HEK293 (cell line): ENCODE data around the gene BTG2.

Source experiments
- CTCF ChIA-PET: fragments of 350-600 bp; formaldehyde crosslinking; extraction: SDS; loops from one replicate; lab custom pipeline; 2021; ENCODE audit warnings: antibody characterized with exemption; lab: Yijun Ruan, JAX
- POLR2A ChIA-PET: fragments of 300-600 bp; formaldehyde crosslinking; extraction: SDS; loops from one replicate; lab custom pipeline; 2020; ENCODE audit warnings: antibody characterized with exemption, inconsistent platforms; lab: Yijun Ruan, JAX
- H3K27ac ChIP-seq: fragments of 200-500 bp; sonication (Bioruptor generic); 2 replicates; pipeline ENCODE4 v1.5.1; 2014; ENCODE audit warnings: low read depth, low read length, control low read depth, inconsistent platforms; ENCODE audit errors: extremely low read depth
- H3K36me3 ChIP-seq, 2 experiments: fragments of 200-500 bp in 1 of 2; sonication (Bioruptor generic) in 1 of 2; 1 replicate in 1 of 2; 2 replicates in 1 of 2; pipeline ENCODE4 v1.5.1; 2014 to 2017; ENCODE audit warnings: inconsistent platforms in 2 of 2, low read length in 2 of 2; ENCODE audit not compliant: control insufficient read depth in 2 of 2, insufficient read depth in 1 of 2
- H3K4me1 ChIP-seq: fragments of 200-500 bp; sonication (Bioruptor generic); 2 replicates; pipeline ENCODE4 v1.5.1; 2014; ENCODE audit warnings: mild to moderate bottlenecking, low read length, inconsistent platforms; ENCODE audit not compliant: control insufficient read depth, insufficient read depth
- H3K4me3 ChIP-seq: 2 replicates; pipeline ENCODE4 v1.5.1; 2011; ENCODE audit warnings: low read depth, mild to moderate bottlenecking, control low read depth, low read length, moderate library complexity
- H3K9me3 ChIP-seq: fragments of 200-500 bp; sonication (Bioruptor generic); 2 replicates; pipeline ENCODE4 v1.5.1; 2014; ENCODE audit warnings: low read depth, low read length, inconsistent platforms; ENCODE audit not compliant: control insufficient read depth, insufficient read depth
- BCL11A ChIP-seq: fragments of 450-650 bp; formaldehyde crosslinking; IDR thresholded peaks from 2 replicates; pipeline ENCODE4 v1.5.1; 2016; ENCODE audit warnings: low read depth, missing biosample characterization, missing genetic modification characterization
- KLF1 ChIP-seq: fragments of 450-650 bp; formaldehyde crosslinking; IDR thresholded peaks from 2 replicates; pipeline ENCODE4 v1.5.1; 2016; ENCODE audit warnings: missing biosample characterization, missing genetic modification characterization
- KLF7 ChIP-seq: fragments of 450-650 bp; formaldehyde crosslinking; IDR thresholded peaks from 2 replicates; pipeline ENCODE4 v1.5.1; 2016; ENCODE audit warnings: missing biosample characterization, missing genetic modification characterization, borderline replicate concordance
- YY1 ChIP-seq: fragments of 450-650 bp; formaldehyde crosslinking; IDR thresholded peaks from 2 replicates; pipeline ENCODE4 v1.5.1; 2018; ENCODE audit warnings: missing biosample characterization, missing genetic modification characterization
- ZBTB21 ChIP-seq: fragments of 450-650 bp; formaldehyde crosslinking; IDR thresholded peaks from 2 replicates; pipeline ENCODE4 v1.5.1; 2017; ENCODE audit warnings: missing biosample characterization, missing genetic modification characterization
- ZBTB48 ChIP-seq: fragments of 450-650 bp; formaldehyde crosslinking; IDR thresholded peaks from 2 replicates; pipeline ENCODE4 v1.5.1; 2016; ENCODE audit warnings: missing biosample characterization, missing genetic modification characterization
- ZBTB8A ChIP-seq: fragments of 450-650 bp; formaldehyde crosslinking; IDR thresholded peaks from 2 replicates; pipeline ENCODE4 v1.5.1; 2016; ENCODE audit warnings: missing biosample characterization, missing genetic modification characterization
- ZFHX2 ChIP-seq: fragments of 450-650 bp; formaldehyde crosslinking; conservative IDR thresholded peaks from 2 replicates; pipeline ENCODE4 v1.5.1; 2016; ENCODE audit warnings: missing biosample characterization, missing genetic modification characterization
- ZIC2 ChIP-seq: fragments of 450-650 bp; formaldehyde crosslinking; IDR thresholded peaks from 2 replicates; pipeline ENCODE4 v1.5.1; 2016; ENCODE audit warnings: missing biosample characterization, missing genetic modification characterization
- ZNF335 ChIP-seq: fragments of 450-650 bp; formaldehyde crosslinking; conservative IDR thresholded peaks from 2 replicates; pipeline ENCODE4 v1.5.1; 2016; ENCODE audit warnings: missing biosample characterization, missing genetic modification characterization
- ZNF423 ChIP-seq: fragments of 450-650 bp; formaldehyde crosslinking; IDR thresholded peaks from 2 replicates; pipeline ENCODE4 v1.5.1; 2016; ENCODE audit warnings: missing biosample characterization, missing genetic modification characterization
- ZNF548 ChIP-seq: fragments of 450-650 bp; formaldehyde crosslinking; IDR thresholded peaks from 2 replicates; pipeline ENCODE4 v1.5.1; 2016; ENCODE audit warnings: missing biosample characterization, missing genetic modification characterization
- ZXDB ChIP-seq: fragments of 450-650 bp; formaldehyde crosslinking; IDR thresholded peaks from 2 replicates; pipeline ENCODE4 v1.5.1; 2016; ENCODE audit warnings: missing biosample characterization, missing genetic modification characterization
- TF ChIP-seq, protein P1 (sequence below): fragments of 450-650 bp; formaldehyde crosslinking; IDR thresholded peaks from 2 replicates; pipeline ENCODE4 v1.5.1; 2016; ENCODE audit warnings: missing biosample characterization, missing genetic modification characterization
- TF ChIP-seq, protein P2 (sequence below): fragments of 450-650 bp; formaldehyde crosslinking; IDR thresholded peaks from 2 replicates; pipeline ENCODE4 v1.5.1; 2017; ENCODE audit warnings: missing biosample characterization, missing genetic modification characterization
- TF ChIP-seq, protein P3 (sequence below): fragments of 450-650 bp; IDR thresholded peaks from 2 replicates; pipeline ENCODE4 v1.5.1; 2018; ENCODE audit warnings: missing biosample characterization, missing genetic modification characterization

The BTG2 gene

DNA sequence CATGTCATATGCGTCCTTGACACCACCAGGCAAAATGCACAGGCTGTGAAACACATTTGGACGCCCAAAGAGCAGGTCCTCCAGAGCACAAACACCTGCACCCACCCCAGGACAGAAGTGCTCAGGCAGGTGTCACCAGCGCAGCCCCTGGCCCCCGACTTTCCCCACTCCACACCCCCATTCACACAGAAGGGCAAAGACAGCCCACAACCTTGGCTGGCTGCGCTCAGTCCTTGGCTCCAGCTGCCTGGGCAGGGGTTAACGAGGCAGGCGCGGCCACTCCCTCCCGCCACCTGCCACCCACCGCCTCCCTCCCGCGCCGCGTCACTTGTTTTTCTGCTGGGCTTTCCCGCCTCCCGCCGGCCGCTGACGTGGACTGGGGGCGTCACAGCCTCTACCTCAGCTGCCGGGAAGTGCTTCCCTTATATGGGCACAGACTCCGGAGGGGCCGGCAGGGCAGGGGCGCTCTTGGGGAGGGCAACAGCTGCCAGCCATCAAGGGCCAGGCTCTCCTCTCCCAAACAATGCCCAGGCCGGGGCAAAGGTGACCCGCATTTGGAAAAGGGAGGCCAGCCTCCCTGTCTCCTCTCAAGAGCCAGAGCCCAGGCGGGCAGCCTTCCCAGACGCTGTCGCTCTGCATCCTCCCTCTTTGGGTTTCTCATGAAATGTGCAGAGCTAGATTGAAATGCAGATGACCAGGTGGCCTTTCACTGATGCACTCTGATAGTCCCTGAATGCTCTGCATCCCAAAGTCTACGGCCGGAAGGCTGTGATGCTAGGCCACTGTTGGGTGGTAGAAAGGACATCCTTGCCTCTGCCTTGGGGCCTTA is 14.8 kb upstream of the BTG2 start (continued):
- peak; percentile 32 for TF ChIP-seq ZBTB8A (tag by site-specific recombination)
- TF ChIP-seq ZNF335 (tag by site-specific recombination) = peak; percentile 84
- peak; percentile 67; the same call in 1 of the 2 replicates for TF ChIP-seq KLF7 (tag by site-specific recombination)
- TF ChIP-seq, protein P1, sequence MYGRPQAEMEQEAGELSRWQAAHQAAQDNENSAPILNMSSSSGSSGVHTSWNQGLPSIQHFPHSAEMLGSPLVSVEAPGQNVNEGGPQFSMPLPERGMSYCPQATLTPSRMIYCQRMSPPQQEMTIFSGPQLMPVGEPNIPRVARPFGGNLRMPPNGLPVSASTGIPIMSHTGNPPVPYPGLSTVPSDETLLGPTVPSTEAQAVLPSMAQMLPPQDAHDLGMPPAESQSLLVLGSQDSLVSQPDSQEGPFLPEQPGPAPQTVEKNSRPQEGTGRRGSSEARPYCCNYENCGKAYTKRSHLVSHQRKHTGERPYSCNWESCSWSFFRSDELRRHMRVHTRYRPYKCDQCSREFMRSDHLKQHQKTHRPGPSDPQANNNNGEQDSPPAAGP (tag by site-specific recombination) = peak; percentile 93
- TF ChIP-seq ZIC2 = peak; percentile 83
- peak; percentile 97 for TF ChIP-seq ZBTB21 (tag by site-specific recombination)
- peak; percentile 97 for TF ChIP-seq ZFHX2 (tag by site-specific recombination)
- TF ChIP-seq BCL11A (tag by site-specific recombination) = 0 out of 2 replicates have a peak, but pooled peaks have one; percentile 68
- TF ChIP-seq, protein P2, sequence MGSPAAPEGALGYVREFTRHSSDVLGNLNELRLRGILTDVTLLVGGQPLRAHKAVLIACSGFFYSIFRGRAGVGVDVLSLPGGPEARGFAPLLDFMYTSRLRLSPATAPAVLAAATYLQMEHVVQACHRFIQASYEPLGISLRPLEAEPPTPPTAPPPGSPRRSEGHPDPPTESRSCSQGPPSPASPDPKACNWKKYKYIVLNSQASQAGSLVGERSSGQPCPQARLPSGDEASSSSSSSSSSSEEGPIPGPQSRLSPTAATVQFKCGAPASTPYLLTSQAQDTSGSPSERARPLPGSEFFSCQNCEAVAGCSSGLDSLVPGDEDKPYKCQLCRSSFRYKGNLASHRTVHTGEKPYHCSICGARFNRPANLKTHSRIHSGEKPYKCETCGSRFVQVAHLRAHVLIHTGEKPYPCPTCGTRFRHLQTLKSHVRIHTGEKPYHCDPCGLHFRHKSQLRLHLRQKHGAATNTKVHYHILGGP (tag by site-specific recombination) = no peak
- TF ChIP-seq ZXDB (tag by site-specific recombination) = peak; percentile 94
- TF ChIP-seq ZBTB48 = no peak
- TF ChIP-seq, all 188 proteins: peak for 42

DNA sequence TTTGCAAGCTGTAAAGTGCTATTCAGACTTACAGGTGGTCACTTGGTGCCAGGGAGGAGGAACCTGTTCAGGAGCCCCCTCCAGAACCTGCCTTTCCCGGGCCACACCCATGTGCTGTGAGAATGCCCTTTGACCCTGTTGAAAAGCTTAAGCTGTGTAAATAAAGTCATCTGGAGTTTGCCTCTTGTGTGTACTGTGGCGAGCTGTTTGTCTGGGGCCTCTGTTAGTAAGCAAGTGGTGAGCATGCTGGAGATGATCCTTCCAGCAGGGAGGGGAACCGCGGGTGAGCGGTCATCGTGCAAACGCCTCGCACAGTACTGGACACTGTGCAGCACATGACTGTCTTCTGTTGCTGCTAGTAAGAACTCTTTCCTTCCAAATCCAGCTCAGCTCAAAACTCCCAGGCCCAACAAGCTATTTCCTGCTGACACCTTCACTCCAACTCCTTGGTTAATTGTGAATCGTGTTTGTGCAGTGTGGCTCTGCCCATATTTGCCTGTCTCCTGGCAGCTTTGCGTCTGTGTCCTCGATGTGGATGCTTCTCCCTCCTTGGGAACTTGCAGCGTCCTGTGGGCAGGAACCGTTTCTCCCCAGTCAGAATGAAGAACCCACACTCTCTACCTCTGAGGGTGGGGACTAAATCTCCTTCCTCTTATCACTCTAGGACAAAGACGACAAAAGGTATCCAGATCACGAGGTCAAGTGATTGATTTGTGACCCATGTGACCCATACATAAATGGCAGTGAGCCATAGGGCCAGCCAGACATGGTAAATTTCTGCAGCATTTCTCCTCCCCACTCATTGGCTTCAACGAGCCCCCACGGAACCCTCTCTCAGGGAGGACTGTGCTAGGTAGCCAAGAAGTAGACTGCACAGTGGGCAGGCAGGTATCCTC is 13.9 kb upstream of the BTG2 start:
- TF ChIP-seq ZNF423 (tag by site-specific recombination) (no peak), KLF1 (0 out of 2 replicates have a peak, but pooled peaks have one; percentile 27)
- TF ChIP-seq, protein P3, sequence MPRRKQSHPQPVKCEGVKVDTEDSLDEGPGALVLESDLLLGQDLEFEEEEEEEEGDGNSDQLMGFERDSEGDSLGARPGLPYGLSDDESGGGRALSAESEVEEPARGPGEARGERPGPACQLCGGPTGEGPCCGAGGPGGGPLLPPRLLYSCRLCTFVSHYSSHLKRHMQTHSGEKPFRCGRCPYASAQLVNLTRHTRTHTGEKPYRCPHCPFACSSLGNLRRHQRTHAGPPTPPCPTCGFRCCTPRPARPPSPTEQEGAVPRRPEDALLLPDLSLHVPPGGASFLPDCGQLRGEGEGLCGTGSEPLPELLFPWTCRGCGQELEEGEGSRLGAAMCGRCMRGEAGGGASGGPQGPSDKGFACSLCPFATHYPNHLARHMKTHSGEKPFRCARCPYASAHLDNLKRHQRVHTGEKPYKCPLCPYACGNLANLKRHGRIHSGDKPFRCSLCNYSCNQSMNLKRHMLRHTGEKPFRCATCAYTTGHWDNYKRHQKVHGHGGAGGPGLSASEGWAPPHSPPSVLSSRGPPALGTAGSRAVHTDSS (tag by site-specific recombination) = no peak
- ChIA-PET POLR2A (interaction anchor here (1.5 to 5.0 kb wide), 2 partner anchors 14 to 36 kb away, joined by 5 to 30 read pairs (median 26); partner anchors contain the start of gene BTG2), CTCF (interaction anchor here (0.6 to 2.8 kb wide), 6 partner anchors 8 to 252 kb away, joined by 3 to 12 read pairs (median 4); no protein-coding TSS in a partner anchor)
- Histone ChIP-seq H3K9me3 (no peaks in the 10 kb centered on the region), H3K4me3 (no peak overlapping the region), H3K36me3 (no peaks in the 10 kb centered on the region), H3K4me1 (peaks cover 11% of the 10 kb centered on the region), H3K27ac (peak overlapping the region; percentile 20; the same call in 1 of the 2 replicates)

DNA sequence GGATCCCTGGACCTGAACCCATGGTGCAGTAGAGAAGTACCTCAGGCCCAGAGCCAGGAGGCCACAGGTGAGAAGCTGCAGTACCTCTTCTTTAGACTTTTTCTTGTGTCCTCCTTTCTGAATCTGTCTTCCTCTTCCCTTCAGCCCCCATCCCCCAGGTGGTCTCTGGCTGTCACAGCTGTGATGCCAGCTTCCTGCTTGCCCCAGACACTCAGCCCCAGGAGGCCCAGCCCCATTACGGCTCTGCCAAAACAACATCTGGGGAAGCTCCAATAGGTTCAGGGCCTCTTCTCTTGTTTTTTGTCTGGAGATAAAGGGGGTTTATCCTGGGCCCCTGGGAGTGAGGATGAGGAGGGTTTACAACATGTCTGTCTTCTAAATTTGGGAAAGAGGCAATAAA is 9.5 kb upstream of the BTG2 start:
- no peaks in the 10 kb centered on the region for H3K36me3 ChIP-seq
- TF ChIP-seq ZNF548 (tag by site-specific recombination) = no peak
- TF ChIP-seq YY1 (tag by site-specific recombination) = no peak
- TF ChIP-seq ZIC2 = peak; percentile 25; the same call in 1 of the 2 replicates
- TF ChIP-seq, all 188 proteins: peak for 1
- ChIA-PET POLR2A (interaction anchor here (0.6 to 5.0 kb wide), 2 partner anchors 10 to 445 kb away, joined by 4 to 30 read pairs; partner anchors contain the start of gene BTG2), CTCF (interaction anchor here (1.2 to 1.6 kb wide), 3 partner anchors 20 to 27 kb away, joined by 4 read pairs; no protein-coding TSS in a partner anchor)
- Histone ChIP-seq H3K27ac (no peak overlapping the region), H3K9me3 (no peaks in the 10 kb centered on the region), H3K4me1 (peaks cover 3% of the 10 kb centered on the region; the same call in 1 of the 2 replicates), H3K4me3 (no peak overlapping the region)
